Parathyroid adenoma (tissue), 2 donors: ENCODE measurements around the gene FFAR2.

Experiments used
- H2AFZ ChIP-seq: fragments of 300-600 bp; sonication (generic); one replicate; pipeline ENCODE4 v1.7.0; 2017; ENCODE audit warnings: antibody characterized with exemption, mild to moderate bottlenecking
- H3K27ac ChIP-seq: fragments of 300-600 bp; sonication (generic); one replicate; pipeline ENCODE4 v1.7.0; 2017
- H3K27me3 ChIP-seq: fragments of 300-600 bp; sonication (generic); one replicate; pipeline ENCODE4 v1.7.0; 2017; ENCODE audit warnings: low read length; ENCODE audit not compliant: control insufficient read depth, insufficient read depth
- H3K36me3 ChIP-seq: fragments of 300-600 bp; sonication (generic); one replicate; pipeline ENCODE4 v1.7.0; 2017; ENCODE audit warnings: low read length; ENCODE audit not compliant: control insufficient read depth, insufficient read depth
- H3K4me1 ChIP-seq: fragments of 300-600 bp; sonication (generic); one replicate; pipeline ENCODE4 v1.7.0; 2017; ENCODE audit warnings: control low read depth
- H3K4me2 ChIP-seq: fragments of 300-600 bp; sonication (generic); one replicate; pipeline ENCODE4 v1.7.0; 2017; ENCODE audit warnings: low read length
- H3K4me3 ChIP-seq: fragments of 300-600 bp; sonication (generic); one replicate; pipeline ENCODE4 v1.7.0; 2017; ENCODE audit warnings: low read depth, low read length
- H3K79me2 ChIP-seq: fragments of 300-600 bp; sonication (generic); one replicate; pipeline ENCODE4 v1.7.0; 2017; ENCODE audit warnings: control low read depth
- H3K9ac ChIP-seq: fragments of 300-600 bp; sonication (generic); one replicate; pipeline ENCODE4 v1.7.0; 2017; ENCODE audit warnings: mild to moderate bottlenecking
- H3K9me3 ChIP-seq: fragments of 300-600 bp; sonication (generic); one replicate; pipeline ENCODE4 v1.7.0; 2017; ENCODE audit warnings: low read length; ENCODE audit not compliant: control insufficient read depth
- CTCF ChIP-seq: fragments of 300-600 bp; sonication (generic); IDR thresholded peaks from one replicate; pipeline ENCODE4 v1.7.0; 2017; ENCODE audit warnings: antibody characterized with exemption, mild to moderate bottlenecking
- donor health status: primary hyperparathyroidism.

FFAR2 gene

GRCh38 chr19:35447606-35448469 lies at the start of gene FFAR2:
FFAR2 (plus strand) TSS chr19:35448257; CDS start chr19:35449715, 1,458 bp downstream.
- no peaks in the 10 kb centered on the region for H3K36me3 ChIP-seq
- H3K9ac ChIP-seq, result no peak within 1 kb of the TSS
- TF ChIP-seq CTCF, result no peak
- peaks cover 3% of the 10 kb centered on the region for H3K4me1 ChIP-seq
- no peak within 1 kb of the TSS for H3K4me3 ChIP-seq
- H2AFZ ChIP-seq, result peak within 1 kb of the TSS; percentile 15
- no peak within 1 kb of the TSS for H3K27ac ChIP-seq
- peak within 1 kb of the TSS; percentile 4 for H3K4me2 ChIP-seq
- no peaks in the 10 kb centered on the region for H3K27me3 ChIP-seq
- no peaks in the 10 kb centered on the region for H3K79me2 ChIP-seq
- H3K9me3 ChIP-seq, result no peaks in the 10 kb centered on the region

DNA sequence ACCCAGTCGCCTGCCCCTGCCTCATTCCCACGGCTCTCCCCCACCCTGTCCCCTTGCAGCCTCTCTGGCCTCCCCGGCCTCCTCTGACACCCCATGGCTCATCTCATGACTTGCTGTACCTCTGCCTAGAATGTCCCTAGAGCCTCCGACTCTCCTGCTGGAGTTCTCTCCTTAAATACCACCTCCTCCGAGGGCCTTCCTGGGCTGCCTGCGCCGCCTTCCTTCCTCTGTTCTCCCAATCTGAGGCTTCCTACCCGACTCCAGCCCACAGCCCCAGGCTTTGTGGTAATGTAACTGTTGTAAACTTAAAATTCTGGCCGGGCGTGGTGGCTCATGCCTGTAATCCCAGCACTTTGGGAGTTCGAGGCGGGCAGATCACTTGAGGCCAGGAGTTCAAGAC lies 49.5 kb upstream of the FFAR2 start:
- H3K27ac ChIP-seq, result no peak overlapping the region
- TF ChIP-seq CTCF, result no peak
- H3K79me2 ChIP-seq, result no peaks in the 10 kb centered on the region
- no peak overlapping the region for H3K4me3 ChIP-seq
- H3K4me1 ChIP-seq, result peaks cover 41% of the 10 kb centered on the region
- H3K9me3 ChIP-seq, result no peaks in the 10 kb centered on the region
- H3K36me3 ChIP-seq, result no peaks in the 10 kb centered on the region
- no peak overlapping the region for H3K4me2 ChIP-seq
- no peak overlapping the region for H2AFZ ChIP-seq
- no peaks in the 10 kb centered on the region for H3K27me3 ChIP-seq
- no peak overlapping the region for H3K9ac ChIP-seq

DNA sequence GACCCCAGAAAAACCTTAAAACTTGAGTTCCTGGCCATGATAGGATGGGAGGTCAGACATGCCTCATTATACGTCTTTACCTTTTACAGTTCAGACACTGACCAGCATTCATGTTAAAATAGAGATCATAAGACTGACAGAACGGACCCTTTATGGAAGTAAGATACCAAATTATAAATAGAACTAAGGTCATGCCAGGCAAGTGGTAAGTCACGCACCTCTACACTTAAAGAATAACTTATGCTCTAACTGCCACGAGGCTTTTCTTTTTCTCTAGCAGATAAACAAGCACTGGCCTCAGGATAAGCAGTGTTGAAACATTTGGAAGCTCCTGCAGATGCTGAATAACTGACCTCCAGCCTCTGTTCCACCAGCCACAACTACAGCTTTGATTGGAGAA lies 48.8 kb upstream of the FFAR2 start:
- H2AFZ ChIP-seq, result peak overlapping the region; percentile 62
- H3K79me2 ChIP-seq, result no peaks in the 10 kb centered on the region
- no peaks in the 10 kb centered on the region for H3K9me3 ChIP-seq
- H3K4me1 ChIP-seq, result peaks cover 43% of the 10 kb centered on the region
- peak overlapping the region; percentile 34 for H3K27ac ChIP-seq
- no peak overlapping the region for H3K4me3 ChIP-seq
- H3K9ac ChIP-seq, result no peak overlapping the region
- no peak for TF ChIP-seq CTCF
- H3K4me2 ChIP-seq, result peak overlapping the region; percentile 44
- no peaks in the 10 kb centered on the region for H3K36me3 ChIP-seq
- no peaks in the 10 kb centered on the region for H3K27me3 ChIP-seq

- Histone ChIP-seq H3K36me3 (no peaks in the 10 kb centered on the region), H3K27me3 (no peaks in the 10 kb centered on the region), H3K27ac (no peak overlapping the region), H3K9me3 (no peaks in the 10 kb centered on the region), H3K4me1 (peaks cover 48% of the 10 kb centered on the region), H2AFZ (no peak overlapping the region), H3K9ac (no peak overlapping the region), H3K4me3 (no peak overlapping the region), H3K79me2 (no peaks in the 10 kb centered on the region), H3K4me2 (no peak overlapping the region)
- no peak for TF ChIP-seq CTCF
Observed at GRCh38 chr19:35399948-35400772, 47.9 kb upstream of the FFAR2 start.
